ENCODE results near the gene ATP2B2.

Gene ATP2B2

DNA sequence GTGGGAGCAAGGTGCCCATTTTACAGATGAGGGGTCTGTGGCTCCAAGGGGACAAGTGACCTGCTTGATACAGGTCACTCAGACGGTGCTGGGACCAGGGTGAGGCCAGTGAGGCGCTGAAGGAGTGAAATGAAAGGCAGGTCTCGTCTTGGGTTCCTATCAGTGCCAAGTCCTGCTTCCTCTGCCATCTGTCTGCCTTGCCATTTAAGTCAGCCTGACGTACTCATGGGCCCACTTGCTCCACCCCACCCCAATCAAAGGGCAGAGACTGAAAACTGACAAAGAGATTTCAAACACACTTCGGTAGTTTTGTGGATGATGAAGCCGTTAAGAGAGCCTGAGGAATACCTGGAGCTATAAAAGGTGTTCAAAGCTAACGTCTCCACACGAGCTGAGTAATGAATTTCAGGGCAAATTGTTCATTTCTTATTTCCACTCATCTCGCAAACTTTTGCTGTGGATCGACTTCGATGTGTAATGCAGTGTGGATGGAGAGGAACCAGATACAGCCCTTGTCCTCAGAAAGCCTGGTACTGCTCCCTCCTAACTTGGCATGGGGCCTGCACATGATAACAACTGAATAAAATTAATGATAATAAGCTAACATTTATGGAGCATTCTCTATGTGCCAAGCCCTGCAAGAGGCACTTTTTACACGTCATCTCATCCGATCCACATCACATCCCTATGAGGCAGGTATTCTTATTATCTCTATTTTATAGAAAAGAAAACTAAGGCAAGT, 36.6 kb downstream of the ATP2B2 start:
- no peak for DNase-seq

DNA sequence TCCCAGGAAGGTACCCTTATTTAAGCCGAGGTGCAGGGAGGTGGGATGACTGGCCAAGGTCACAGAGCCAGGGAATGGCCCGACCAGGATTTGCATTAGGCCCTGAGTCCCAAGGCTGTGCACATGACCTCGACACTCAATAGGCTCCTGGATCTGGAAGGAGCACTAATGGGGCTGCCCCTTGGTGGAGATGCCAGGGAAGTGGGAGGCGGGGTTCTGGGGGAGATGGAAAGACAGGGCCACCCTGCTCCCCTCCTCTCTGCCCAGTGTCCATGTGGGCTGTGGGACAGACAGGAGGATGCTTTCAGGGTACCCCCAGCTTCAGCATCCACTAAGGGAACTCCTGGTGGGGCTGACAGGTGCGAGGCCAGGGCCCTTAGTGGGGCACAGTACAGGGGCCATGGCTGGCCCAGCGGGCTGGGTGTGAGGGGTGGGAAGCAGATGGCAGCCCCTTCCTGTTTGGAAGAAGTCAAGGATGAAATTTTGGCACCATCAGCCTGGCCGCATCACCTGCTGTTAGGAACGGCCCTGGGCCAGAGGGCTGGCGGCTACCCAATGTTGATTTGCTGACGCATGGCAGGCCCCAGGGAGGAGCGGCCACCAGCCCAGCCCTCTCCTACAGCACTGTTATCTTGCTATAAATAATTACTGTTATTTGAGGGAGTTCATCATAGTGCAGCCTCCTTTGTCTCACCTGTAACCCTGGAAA, 37.3 kb downstream of the ATP2B2 start:
- no peak for DNase-seq

- no peak for DNase-seq
Observed at GRCh38 chr3:10467204-10467603, 38.2 kb downstream of the ATP2B2 start.

GRCh38 chr3:10466186-10466585, 39.2 kb downstream of the ATP2B2 start:
- no peak for DNase-seq

- DNase-seq: no peak
Observed at GRCh38 chr3:10465161-10465560, 40.2 kb downstream of the ATP2B2 start.

DNA sequence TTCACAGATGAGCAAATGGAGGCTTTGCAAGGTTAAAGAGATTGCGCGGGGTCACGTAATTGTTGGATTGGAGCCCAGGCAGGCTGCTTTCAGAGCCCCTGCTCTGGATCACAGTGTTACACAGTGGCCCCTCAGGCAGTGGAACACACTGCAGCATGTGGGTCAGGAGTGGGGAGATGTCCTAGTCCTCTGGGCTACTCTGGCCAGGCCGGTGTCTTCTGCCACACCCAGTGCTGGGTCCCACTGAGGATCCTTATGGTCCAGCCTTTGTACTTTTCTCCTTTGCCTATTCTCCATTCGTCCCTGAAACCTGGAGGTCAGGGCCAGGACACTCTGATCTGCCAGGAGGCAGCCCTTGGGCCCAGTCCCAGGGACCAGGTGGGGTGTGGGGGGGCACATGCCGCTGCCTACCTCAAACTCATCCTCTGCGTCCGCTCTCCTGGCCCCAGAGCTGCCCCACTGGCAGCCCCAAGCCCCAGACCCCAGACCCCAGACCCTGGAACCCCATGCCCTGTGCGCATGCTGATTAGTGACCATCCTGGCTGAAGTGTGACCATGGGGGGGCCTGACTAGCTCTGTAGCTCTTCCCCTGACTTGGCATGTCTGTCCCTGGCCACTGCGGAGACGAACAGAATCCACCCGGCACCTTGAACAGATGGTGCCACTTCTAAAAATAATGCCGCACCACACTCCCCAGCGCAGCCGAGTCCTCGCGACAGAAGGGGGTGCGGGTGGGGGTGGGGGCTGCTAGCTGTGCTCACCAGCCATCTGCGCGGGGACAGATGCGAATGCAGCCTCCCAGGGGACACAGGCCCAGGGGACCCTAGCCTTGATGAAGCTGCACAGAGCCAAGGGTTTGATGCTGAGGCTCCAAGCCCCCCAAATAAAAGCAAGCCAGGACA, 41.6 kb downstream of the ATP2B2 start:
- no peak for DNase-seq

GRCh38 chr3:10462641-10463532, 42.5 kb downstream of the ATP2B2 start:
- no peak for DNase-seq

- no peak for DNase-seq
Observed at GRCh38 chr3:10460951-10461545, 44.3 kb downstream of the ATP2B2 start.

GRCh38 chr3:10459954-10460754, 45.2 kb downstream of the ATP2B2 start:
- DNase-seq: peak; percentile 40 to 59

DNA sequence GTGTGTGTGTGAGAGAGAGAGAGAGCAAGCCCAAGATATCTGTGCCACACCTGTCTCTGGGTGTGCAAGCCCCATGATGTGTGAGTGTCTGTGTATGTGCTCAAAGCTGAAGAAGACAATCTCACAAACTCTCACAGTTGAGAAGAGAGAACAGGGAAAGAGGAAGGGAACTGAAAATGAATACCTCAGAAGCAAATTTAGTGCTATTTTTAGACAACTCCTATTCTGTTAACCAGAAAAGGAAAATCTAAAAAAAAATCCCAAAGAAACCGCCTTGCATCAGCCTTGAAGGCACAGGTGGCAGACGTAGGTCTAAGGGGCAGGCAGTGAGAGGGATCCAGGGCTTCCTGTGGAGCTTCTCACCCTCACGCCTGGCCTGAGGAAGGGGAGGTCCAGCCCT, 47.8 kb downstream of the ATP2B2 start:
- DNase-seq: no peak

DNA sequence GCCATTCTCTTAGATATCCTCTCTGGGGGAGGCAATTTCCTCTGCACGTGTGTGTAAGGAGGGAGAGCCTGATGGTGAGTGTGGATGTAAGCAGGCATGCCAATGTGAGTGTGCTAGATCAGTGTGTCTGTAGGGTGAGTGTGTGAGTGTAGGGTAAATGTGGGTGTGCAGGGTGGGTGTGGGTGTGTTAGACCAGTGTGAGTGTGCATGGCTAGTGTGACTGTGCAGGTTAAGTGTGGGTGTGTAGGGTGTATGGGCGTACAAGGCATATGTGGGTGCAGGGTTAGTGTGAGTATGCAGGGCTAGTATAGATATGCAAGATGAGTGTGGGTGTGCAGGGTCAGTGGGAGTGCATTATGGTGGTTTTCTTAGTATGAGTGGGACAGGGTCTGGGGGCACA, 48.4 kb downstream of the ATP2B2 start:
- DNase-seq: no peak

- DNase-seq: no peak
Observed at GRCh38 chr3:10455545-10455914, 49.9 kb downstream of the ATP2B2 start.

DNA sequence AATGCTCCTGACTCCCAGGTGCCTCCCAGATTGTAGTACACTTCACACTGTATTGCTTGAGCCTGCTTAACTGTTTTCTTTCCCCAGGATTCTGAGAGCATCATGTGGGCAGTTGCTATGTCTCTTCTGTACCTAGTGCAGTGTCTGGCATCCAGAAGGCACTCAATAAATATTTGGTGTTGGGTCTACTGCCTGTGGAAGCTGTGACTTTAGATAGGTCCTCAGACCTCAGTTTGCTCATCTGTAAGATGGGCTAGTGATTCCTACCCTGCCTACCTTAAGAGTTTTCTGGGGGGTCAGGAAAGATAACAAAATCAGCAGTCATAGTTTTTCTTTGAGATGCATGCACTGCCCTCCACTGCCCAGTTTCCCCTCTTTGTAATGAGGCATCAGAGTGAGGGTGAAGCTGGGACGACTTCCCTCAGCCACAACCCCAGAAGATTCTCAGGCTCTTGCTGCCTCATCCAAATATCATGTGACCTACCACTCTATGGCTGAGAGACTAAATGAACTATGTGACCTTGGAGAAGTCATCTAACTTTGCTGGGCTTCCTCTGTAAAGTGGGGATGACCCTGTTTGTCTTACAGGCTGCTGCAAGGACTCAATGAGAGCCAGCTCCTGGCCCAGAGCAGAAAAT, 50.4 kb downstream of the ATP2B2 start:
- DNase-seq: no peak

- DNase-seq: no peak
Observed at GRCh38 chr3:10453431-10454163, 51.8 kb downstream of the ATP2B2 start.

- DNase-seq: no peak
Observed at GRCh38 chr3:10450494-10451440, 54.6 kb downstream of the ATP2B2 start.

GRCh38 chr3:10449436-10449835, 56.0 kb downstream of the ATP2B2 start:
- no peak for DNase-seq

GRCh38 chr3:10448544-10448943, 56.8 kb downstream of the ATP2B2 start:
- no peak for DNase-seq

- DNase-seq: no peak
Observed at GRCh38 chr3:10447527-10448260, 57.7 kb downstream of the ATP2B2 start.
